K562 (cell line): Measurements from ENCODE around the gene PRDM16.

ENCODE experiments used
- CTCF ChIP-seq, 3 experiments: IDR thresholded peaks in 2 of 3; conservative IDR thresholded peaks in 1 of 3; 2 replicates each; pipeline ENCODE4 v1.5.1; 2011 to 2012; ENCODE audit warnings: low read length in 3 of 3, mild to moderate bottlenecking in 3 of 3, control low read depth in 2 of 3, improper control_type of control experiment in 1 of 3, inconsistent platforms in 1 of 3, low read depth in 1 of 3, mixed read lengths in 1 of 3, moderate library complexity in 1 of 3; ENCODE audit not compliant: insufficient read depth in 2 of 3
- IRF2 ChIP-seq: sonication (generic); formaldehyde crosslinking; IDR thresholded peaks from 2 replicates; pipeline ENCODE4 v1.8.1; 2022; ENCODE audit warnings: mild to moderate bottlenecking, missing genetic modification reagents
- PATZ1 ChIP-seq: fragments of 250-450 bp; sonication (Bioruptor Pico); IDR thresholded peaks from 2 replicates; pipeline ENCODE4 v1.5.0; 2020; ENCODE audit warnings: mild to moderate bottlenecking, borderline replicate concordance
- POLR2A ChIP-seq: fragments of 450-650 bp; conservative IDR thresholded peaks from 2 replicates; pipeline ENCODE4 v1.6.1; 2016
- PTBP1 ChIP-seq: fragments of 200-400 bp; formaldehyde crosslinking; IDR thresholded peaks from 2 replicates; pipeline ENCODE4 v1.6.1; 2017; ENCODE audit warnings: low read depth, low read length
- TF ChIP-seq, protein P1 (sequence below): sonication (generic); formaldehyde crosslinking; IDR thresholded peaks from 2 replicates; pipeline ENCODE4 v1.8.0; 2023; ENCODE audit warnings: missing genetic modification reagents, mild to moderate bottlenecking, borderline replicate concordance
- TF ChIP-seq, protein P2 (sequence below): sonication (generic); formaldehyde crosslinking; IDR thresholded peaks from 2 replicates; pipeline ENCODE4 v1.8.1; 2022; ENCODE audit warnings: missing genetic modification reagents
- TF ChIP-seq, protein P3 (sequence below): sonication (generic); formaldehyde crosslinking; IDR thresholded peaks from 2 replicates; pipeline ENCODE4 v1.8.1; 2023; ENCODE audit warnings: missing genetic modification reagents, mild to moderate bottlenecking, borderline replicate concordance

- TF ChIP-seq, protein P1, sequence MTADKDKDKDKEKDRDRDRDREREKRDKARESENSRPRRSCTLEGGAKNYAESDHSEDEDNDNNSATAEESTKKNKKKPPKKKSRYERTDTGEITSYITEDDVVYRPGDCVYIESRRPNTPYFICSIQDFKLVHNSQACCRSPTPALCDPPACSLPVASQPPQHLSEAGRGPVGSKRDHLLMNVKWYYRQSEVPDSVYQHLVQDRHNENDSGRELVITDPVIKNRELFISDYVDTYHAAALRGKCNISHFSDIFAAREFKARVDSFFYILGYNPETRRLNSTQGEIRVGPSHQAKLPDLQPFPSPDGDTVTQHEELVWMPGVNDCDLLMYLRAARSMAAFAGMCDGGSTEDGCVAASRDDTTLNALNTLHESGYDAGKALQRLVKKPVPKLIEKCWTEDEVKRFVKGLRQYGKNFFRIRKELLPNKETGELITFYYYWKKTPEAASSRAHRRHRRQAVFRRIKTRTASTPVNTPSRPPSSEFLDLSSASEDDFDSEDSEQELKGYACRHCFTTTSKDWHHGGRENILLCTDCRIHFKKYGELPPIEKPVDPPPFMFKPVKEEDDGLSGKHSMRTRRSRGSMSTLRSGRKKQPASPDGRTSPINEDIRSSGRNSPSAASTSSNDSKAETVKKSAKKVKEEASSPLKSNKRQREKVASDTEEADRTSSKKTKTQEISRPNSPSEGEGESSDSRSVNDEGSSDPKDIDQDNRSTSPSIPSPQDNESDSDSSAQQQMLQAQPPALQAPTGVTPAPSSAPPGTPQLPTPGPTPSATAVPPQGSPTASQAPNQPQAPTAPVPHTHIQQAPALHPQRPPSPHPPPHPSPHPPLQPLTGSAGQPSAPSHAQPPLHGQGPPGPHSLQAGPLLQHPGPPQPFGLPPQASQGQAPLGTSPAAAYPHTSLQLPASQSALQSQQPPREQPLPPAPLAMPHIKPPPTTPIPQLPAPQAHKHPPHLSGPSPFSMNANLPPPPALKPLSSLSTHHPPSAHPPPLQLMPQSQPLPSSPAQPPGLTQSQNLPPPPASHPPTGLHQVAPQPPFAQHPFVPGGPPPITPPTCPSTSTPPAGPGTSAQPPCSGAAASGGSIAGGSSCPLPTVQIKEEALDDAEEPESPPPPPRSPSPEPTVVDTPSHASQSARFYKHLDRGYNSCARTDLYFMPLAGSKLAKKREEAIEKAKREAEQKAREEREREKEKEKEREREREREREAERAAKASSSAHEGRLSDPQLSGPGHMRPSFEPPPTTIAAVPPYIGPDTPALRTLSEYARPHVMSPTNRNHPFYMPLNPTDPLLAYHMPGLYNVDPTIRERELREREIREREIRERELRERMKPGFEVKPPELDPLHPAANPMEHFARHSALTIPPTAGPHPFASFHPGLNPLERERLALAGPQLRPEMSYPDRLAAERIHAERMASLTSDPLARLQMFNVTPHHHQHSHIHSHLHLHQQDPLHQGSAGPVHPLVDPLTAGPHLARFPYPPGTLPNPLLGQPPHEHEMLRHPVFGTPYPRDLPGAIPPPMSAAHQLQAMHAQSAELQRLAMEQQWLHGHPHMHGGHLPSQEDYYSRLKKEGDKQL (CRISPR knock-in tag): no peak
- TF ChIP-seq, protein P2, sequence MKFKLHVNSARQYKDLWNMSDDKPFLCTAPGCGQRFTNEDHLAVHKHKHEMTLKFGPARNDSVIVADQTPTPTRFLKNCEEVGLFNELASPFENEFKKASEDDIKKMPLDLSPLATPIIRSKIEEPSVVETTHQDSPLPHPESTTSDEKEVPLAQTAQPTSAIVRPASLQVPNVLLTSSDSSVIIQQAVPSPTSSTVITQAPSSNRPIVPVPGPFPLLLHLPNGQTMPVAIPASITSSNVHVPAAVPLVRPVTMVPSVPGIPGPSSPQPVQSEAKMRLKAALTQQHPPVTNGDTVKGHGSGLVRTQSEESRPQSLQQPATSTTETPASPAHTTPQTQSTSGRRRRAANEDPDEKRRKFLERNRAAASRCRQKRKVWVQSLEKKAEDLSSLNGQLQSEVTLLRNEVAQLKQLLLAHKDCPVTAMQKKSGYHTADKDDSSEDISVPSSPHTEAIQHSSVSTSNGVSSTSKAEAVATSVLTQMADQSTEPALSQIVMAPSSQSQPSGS: no peak
- TF ChIP-seq PTBP1 (no peak), POLR2A (no peak), PATZ1 (no peak), IRF2 (CRISPR knock-in tag) (no peak), CTCF (IDR thresholded peaks at IDR 0.05 in 2 of 3, conservative IDR thresholded peaks at IDR 0.05 in 1 of 3; ENCODE audit: insufficient read depth in 2 of 3, low read depth in 1 of 3, low read length in 3 of 3) (no peak)
- TF ChIP-seq, protein P3, sequence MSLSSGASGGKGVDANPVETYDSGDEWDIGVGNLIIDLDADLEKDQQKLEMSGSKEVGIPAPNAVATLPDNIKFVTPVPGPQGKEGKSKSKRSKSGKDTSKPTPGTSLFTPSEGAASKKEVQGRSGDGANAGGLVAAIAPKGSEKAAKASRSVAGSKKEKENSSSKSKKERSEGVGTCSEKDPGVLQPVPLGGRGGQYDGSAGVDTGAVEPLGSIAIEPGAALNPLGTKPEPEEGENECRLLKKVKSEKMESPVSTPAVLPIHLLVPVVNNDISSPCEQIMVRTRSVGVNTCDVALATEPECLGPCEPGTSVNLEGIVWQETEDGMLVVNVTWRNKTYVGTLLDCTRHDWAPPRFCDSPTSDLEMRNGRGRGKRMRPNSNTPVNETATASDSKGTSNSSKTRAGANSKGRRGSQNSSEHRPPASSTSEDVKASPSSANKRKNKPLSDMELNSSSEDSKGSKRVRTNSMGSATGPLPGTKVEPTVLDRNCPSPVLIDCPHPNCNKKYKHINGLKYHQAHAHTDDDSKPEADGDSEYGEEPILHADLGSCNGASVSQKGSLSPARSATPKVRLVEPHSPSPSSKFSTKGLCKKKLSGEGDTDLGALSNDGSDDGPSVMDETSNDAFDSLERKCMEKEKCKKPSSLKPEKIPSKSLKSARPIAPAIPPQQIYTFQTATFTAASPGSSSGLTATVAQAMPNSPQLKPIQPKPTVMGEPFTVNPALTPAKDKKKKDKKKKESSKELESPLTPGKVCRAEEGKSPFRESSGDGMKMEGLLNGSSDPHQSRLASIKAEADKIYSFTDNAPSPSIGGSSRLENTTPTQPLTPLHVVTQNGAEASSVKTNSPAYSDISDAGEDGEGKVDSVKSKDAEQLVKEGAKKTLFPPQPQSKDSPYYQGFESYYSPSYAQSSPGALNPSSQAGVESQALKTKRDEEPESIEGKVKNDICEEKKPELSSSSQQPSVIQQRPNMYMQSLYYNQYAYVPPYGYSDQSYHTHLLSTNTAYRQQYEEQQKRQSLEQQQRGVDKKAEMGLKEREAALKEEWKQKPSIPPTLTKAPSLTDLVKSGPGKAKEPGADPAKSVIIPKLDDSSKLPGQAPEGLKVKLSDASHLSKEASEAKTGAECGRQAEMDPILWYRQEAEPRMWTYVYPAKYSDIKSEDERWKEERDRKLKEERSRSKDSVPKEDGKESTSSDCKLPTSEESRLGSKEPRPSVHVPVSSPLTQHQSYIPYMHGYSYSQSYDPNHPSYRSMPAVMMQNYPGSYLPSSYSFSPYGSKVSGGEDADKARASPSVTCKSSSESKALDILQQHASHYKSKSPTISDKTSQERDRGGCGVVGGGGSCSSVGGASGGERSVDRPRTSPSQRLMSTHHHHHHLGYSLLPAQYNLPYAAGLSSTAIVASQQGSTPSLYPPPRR (CRISPR knock-in tag): no peak
Observed at GRCh38 chr1:3146907-3147306, 77.9 kb downstream of the PRDM16 start.
